ENCODE data around the gene CFAP77.

CFAP77 gene

GRCh38 chr9:132409828-132410528 lies at the start of gene CFAP77 (continued):
- TF ChIP-seq ZNF518A (tag by site-specific recombination; conservative IDR thresholded peaks at IDR 0.05; ENCODE audit: low read depth): 0 out of 2 replicates have a peak, but pooled peaks have one; percentile 28
- peak; percentile 68 for TF ChIP-seq ZNF335 (tag by site-specific recombination; conservative IDR thresholded peaks at IDR 0.05)
- TF ChIP-seq ZXDB (tag by site-specific recombination; IDR thresholded peaks at IDR 0.05): peak; percentile 43; the same call in 1 of the 2 replicates
- TF ChIP-seq ZNF449 (tag by site-specific recombination; IDR thresholded peaks at IDR 0.05): peak; percentile 91
- no peak for TF ChIP-seq ZNF473 (tag by site-specific recombination; IDR thresholded peaks at IDR 0.05)
- no peak for TF ChIP-seq SP2 (tag by site-specific recombination; IDR thresholded peaks at IDR 0.05)
- TF ChIP-seq ZNF660 (tag by site-specific recombination; IDR thresholded peaks at IDR 0.05): peak; percentile 49; the same call in 1 of the 2 replicates
- TF ChIP-seq ZIC2 (tag by site-specific recombination; IDR thresholded peaks at IDR 0.05): peak; percentile 90
- peak; percentile 80; the same call in 1 of the 2 replicates for TF ChIP-seq ZNF76 (tag by site-specific recombination; IDR thresholded peaks at IDR 0.05; ENCODE audit: borderline replicate concordance, low read depth)
- TF ChIP-seq ZBTB49 (tag by site-specific recombination; IDR thresholded peaks at IDR 0.05; ENCODE audit: low read depth): no peak
- TF ChIP-seq SP7 (tag by site-specific recombination; IDR thresholded peaks at IDR 0.05): peak; percentile 54
- TF ChIP-seq INSM2 (tag by site-specific recombination; IDR thresholded peaks at IDR 0.05): no peak
- no peak for TF ChIP-seq KLF9 (tag by site-specific recombination; IDR thresholded peaks at IDR 0.05; ENCODE audit: low read depth)
- TF ChIP-seq ZBTB11 (tag by site-specific recombination; conservative IDR thresholded peaks at IDR 0.05; ENCODE audit: low read depth): no peak; the same call in 1 of the 2 replicates
- TF ChIP-seq ZNF239 (tag by site-specific recombination; IDR thresholded peaks at IDR 0.05): no peak
- no peak for TF ChIP-seq ZNF624 (tag by site-specific recombination; IDR thresholded peaks at IDR 0.05)
- TF ChIP-seq PATZ1 (tag by site-specific recombination; IDR thresholded peaks at IDR 0.05): no peak
- peak; percentile 50; the same call in 1 of the 2 replicates for TF ChIP-seq GLIS1 (tag by site-specific recombination; IDR thresholded peaks at IDR 0.05)
- TF ChIP-seq ZNF266 (tag by site-specific recombination; IDR thresholded peaks at IDR 0.05; ENCODE audit: low read depth): no peak
- no peak for TF ChIP-seq ZNF596 (tag by site-specific recombination; IDR thresholded peaks at IDR 0.05)
- TF ChIP-seq ZNF416 (tag by site-specific recombination; IDR thresholded peaks at IDR 0.05): no peak
- no peak; the same call in 1 of the 2 replicates for TF ChIP-seq ZNF501 (tag by site-specific recombination; IDR thresholded peaks at IDR 0.05)
